Measurements from ENCODE around the gene WBP1. TPM values are rescaled to one million over a fixed set of nuclear protein-coding genes. Genes with fewer than 3 reads are reported as not detected.

WBP1 gene
- total RNA-seq, 2 donors from 2014 or later = 47.6 to 48.3 TPM

GRCh38 chr2:74503506-74504475 lies 45.6 kb downstream of the WBP1 start:
- H3K9ac ChIP-seq (ENCODE audit: low read depth in 2 of 2, low read length in 2 of 2) = peak overlapping the region; percentile 70 to 96
- H3K4me3 ChIP-seq = peak overlapping the region; percentile 52
- H3K27ac ChIP-seq = peak overlapping the region; percentile 78
- peaks cover 19% of the 10 kb centered on the region for H3K4me1 ChIP-seq
- peaks cover 3% of the 10 kb centered on the region for H3K36me3 ChIP-seq
- no peak for DNase-seq
- intact Hi-C loops (cut with DNase I) = no loop called here
- TF ChIP-seq, protein P1, sequence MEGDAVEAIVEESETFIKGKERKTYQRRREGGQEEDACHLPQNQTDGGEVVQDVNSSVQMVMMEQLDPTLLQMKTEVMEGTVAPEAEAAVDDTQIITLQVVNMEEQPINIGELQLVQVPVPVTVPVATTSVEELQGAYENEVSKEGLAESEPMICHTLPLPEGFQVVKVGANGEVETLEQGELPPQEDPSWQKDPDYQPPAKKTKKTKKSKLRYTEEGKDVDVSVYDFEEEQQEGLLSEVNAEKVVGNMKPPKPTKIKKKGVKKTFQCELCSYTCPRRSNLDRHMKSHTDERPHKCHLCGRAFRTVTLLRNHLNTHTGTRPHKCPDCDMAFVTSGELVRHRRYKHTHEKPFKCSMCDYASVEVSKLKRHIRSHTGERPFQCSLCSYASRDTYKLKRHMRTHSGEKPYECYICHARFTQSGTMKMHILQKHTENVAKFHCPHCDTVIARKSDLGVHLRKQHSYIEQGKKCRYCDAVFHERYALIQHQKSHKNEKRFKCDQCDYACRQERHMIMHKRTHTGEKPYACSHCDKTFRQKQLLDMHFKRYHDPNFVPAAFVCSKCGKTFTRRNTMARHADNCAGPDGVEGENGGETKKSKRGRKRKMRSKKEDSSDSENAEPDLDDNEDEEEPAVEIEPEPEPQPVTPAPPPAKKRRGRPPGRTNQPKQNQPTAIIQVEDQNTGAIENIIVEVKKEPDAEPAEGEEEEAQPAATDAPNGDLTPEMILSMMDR (IDR thresholded peaks at IDR 0.05) = no peak
- no peaks in the 10 kb centered on the region for H3K9me3 ChIP-seq
- peaks cover 14% of the 10 kb centered on the region for H3K27me3 ChIP-seq

DNA sequence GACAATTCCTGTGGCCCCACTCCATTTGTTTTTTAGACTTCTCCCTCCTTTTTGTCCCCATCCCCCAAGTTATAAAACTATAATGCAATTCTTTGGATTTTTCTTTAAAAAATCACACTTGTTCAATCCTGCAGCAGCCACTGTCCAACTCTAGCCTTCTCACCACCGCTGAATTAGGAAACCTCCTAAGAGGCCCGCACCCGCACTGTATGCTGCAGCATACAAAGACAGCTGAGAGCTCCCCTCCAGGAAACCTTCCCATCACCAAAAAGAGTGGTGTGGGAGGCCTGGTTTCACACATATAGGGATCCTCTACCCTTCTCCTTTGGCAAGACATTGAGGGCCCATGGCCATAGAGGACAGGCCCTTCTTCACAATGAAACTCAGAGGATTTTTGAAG lies 46.4 kb downstream of the WBP1 start:
- DNase-seq = no peak
- Histone ChIP-seq H3K27ac (no peak overlapping the region), H3K4me1 (peaks cover 13% of the 10 kb centered on the region), H3K36me3 (peaks cover 3% of the 10 kb centered on the region), H3K4me3 (no peak overlapping the region), H3K9ac (ENCODE audit: low read depth in 2 of 2, low read length in 2 of 2) (no peak overlapping the region), H3K27me3 (peaks cover 6% of the 10 kb centered on the region), H3K9me3 (no peaks in the 10 kb centered on the region)
- TF ChIP-seq, protein P1 (IDR thresholded peaks at IDR 0.05) = no peak
- intact Hi-C loops (cut with DNase I) = no loop called here

DNA sequence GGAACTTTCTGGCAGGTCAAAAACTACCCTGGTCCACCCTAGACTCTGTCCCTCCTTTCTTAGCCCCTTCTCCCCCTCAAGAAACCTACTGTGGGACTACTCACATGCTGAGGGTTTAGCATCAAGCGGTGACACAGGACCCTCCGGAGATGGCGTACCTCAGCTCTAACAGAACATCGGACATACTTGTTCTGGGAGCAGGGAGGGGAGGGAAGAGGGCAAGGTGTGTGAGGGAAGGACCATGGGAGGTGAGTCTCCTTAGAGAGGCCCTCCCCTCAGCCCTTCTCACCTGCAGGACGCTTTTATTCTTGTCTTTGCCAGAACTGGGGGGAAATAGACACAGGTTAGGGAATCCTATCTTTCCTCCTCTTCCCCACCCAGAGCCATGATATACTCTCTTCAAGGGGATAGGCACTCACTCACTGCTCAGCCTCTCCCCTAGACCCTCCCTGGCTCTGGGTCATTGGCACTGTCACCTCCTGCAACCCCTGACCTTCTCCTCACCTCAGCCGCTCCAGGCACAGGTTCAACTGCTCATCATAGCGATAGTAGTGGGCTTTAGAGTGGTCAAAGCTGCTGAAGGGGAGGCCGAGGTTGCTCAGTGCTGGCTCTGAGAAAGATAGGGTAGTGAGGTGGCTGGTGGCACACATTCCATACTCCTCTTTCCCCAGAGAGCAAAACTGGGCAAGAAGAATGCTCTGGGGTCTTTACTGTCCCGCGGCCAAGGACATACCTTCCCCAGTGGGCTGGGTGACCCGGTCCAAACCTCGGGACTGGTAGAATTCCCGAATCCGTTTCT lies 47.4 kb downstream of the WBP1 start:
- Histone ChIP-seq H3K4me1 (peaks cover 12% of the 10 kb centered on the region), H3K4me3 (no peak overlapping the region), H3K27me3 (peaks cover 7% of the 10 kb centered on the region), H3K9me3 (no peaks in the 10 kb centered on the region), H3K9ac (ENCODE audit: low read depth in 2 of 2, low read length in 2 of 2) (peak overlapping the region in 1 of 2 donors; percentile 34), H3K36me3 (peaks cover 3% of the 10 kb centered on the region), H3K27ac (no peak overlapping the region)
- intact Hi-C loops (cut with DNase I) = no loop called here
- TF ChIP-seq, protein P1 (IDR thresholded peaks at IDR 0.05) = no peak
- no peak for DNase-seq

GRCh38 chr2:74507145-74507925 lies 49.1 kb downstream of the WBP1 start, which contains the start of gene PCGF1:
Gene PCGF1 (minus strand): TSS chr2:74507695. CDS start chr2:74507668, 27 bp downstream.
- DNase-seq = peak; percentile 100
- intact Hi-C loops (cut with DNase I) = no loop called here
- Histone ChIP-seq H3K4me3 (peak within 1 kb of the TSS; percentile 68), H3K9me3 (no peaks in the 10 kb centered on the region), H3K4me1 (peaks cover 12% of the 10 kb centered on the region), H3K27me3 (peaks cover 23% of the 10 kb centered on the region), H3K36me3 (peaks cover 3% of the 10 kb centered on the region), H3K27ac (peak within 1 kb of the TSS; percentile 96), H3K9ac (ENCODE audit: low read depth in 2 of 2, low read length in 2 of 2) (peak within 1 kb of the TSS; percentile 90 to 94)
- TF ChIP-seq, protein P1 (IDR thresholded peaks at IDR 0.05) = no peak
